ENCODE results near the gene LIN7C.

GRCh38 chr11:27541790-27542189 is 35.2 kb upstream of the LIN7C start:
- TF ChIP-seq CSDC2 (CRISPR knock-in tag; IDR thresholded peaks at IDR 0.05) (no peak), CREB5 (CRISPR knock-in tag; IDR thresholded peaks at IDR 0.05; ENCODE audit: low read depth) (no peak), SNAI2 (CRISPR knock-in tag; IDR thresholded peaks at IDR 0.05) (no peak)

Measured in SK-N-SH treated with all-trans-retinoic acid at 6 μM for 48 hours (cell line).